Body of pancreas (tissue), 4 donors: ENCODE results near the gene SCFD2.

Experiments
- POLR2A ChIP-seq, 3 donors: fragments of 450-650 bp; IDR thresholded peaks; one replicate each; pipeline ENCODE4 v1.6.1; 2016; ENCODE audit warnings: antibody characterized with exemption in 3 of 3, mild to moderate bottlenecking in 2 of 3
- TF ChIP-seq, protein P1 (sequence below), 7 experiments: fragments of 450-650 bp in 4 of 7; fragments of 200-600 bp in 3 of 7; sonication (generic) in 3 of 7; IDR thresholded peaks; one replicate each; pipeline ENCODE4 v1.5.1; 2016 to 2019; ENCODE audit warnings: antibody characterized with exemption in 7 of 7

DNA sequence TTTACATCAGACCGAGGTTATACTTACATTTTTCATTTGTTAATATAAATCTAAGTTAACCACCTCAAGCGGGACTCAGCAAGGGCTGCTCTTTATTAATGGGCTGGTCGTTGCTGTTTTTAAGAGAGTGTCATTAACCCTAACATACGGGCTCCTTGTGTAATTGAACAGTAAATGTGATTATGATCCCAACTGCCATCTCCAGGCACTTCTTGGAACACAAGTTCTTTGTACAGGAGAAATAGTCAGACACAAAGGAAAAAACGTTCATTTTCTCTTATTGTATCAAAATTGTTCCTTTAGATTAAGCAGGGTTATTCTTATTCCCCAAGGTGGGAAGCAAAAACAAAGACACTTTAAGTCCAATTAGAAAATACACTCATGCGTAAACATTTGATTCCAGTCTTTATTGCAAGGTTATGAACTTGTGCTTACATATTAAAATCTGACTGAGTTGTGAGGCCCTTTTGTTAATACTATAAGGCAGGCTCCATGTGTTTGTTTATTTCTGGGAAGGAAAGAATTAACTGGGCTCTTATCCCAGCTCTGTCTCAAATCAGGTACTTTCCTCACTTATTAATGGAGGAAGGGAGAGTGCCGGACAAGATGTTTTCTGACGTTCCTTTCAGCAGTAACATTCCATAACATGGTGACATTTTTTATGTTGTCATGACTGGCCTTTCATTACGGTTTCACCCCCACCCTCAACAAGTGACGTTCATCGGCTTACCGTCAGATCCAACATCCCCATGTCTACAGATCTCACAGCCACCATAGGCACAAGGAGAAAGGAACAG lies 407.8 kb downstream of the SCFD2 start:
- TF ChIP-seq, protein P1, sequence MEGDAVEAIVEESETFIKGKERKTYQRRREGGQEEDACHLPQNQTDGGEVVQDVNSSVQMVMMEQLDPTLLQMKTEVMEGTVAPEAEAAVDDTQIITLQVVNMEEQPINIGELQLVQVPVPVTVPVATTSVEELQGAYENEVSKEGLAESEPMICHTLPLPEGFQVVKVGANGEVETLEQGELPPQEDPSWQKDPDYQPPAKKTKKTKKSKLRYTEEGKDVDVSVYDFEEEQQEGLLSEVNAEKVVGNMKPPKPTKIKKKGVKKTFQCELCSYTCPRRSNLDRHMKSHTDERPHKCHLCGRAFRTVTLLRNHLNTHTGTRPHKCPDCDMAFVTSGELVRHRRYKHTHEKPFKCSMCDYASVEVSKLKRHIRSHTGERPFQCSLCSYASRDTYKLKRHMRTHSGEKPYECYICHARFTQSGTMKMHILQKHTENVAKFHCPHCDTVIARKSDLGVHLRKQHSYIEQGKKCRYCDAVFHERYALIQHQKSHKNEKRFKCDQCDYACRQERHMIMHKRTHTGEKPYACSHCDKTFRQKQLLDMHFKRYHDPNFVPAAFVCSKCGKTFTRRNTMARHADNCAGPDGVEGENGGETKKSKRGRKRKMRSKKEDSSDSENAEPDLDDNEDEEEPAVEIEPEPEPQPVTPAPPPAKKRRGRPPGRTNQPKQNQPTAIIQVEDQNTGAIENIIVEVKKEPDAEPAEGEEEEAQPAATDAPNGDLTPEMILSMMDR (IDR thresholded peaks at IDR 0.05): no peak
- no peak for TF ChIP-seq POLR2A (IDR thresholded peaks at IDR 0.05)
